GM23248 (cell line): ENCODE results near the gene ZNF142. TPM values are rescaled to one million over a fixed set of nuclear protein-coding genes. Genes with fewer than 3 reads are reported as not detected.
A peak's percentile ranks its signal among the peaks of the same experiment; 100 is the strongest.

ENCODE experiments used
- DNase-seq: peaks from one replicate; pipeline ENCODE4 v3.0.0-alpha.2; 2015
- H2AFZ ChIP-seq: fragments of 200-600 bp; sonication (generic); 2 replicates; pipeline ENCODE4 v1.6.1; 2016; ENCODE audit warnings: antibody characterized with exemption
- H3F3A ChIP-seq: fragments of 200-600 bp; sonication (generic); 2 replicates; pipeline ENCODE4 v1.6.1; 2016; ENCODE audit warnings: mild to moderate bottlenecking, antibody characterized with exemption, mixed run types; ENCODE audit not compliant: insufficient read depth
- H3K27ac ChIP-seq: fragments of 200-600 bp; sonication (generic); 2 replicates; pipeline ENCODE4 v1.5.1; 2016; ENCODE audit warnings: mild to moderate bottlenecking
- H3K27me3 ChIP-seq: fragments of 200-600 bp; sonication (generic); replicated peaks from 2 replicates; pipeline ENCODE4 v1.6.1; 2016; ENCODE audit warnings: mild to moderate bottlenecking; ENCODE audit not compliant: insufficient read depth
- H3K36me3 ChIP-seq: fragments of 200-600 bp; sonication (generic); 2 replicates; pipeline ENCODE4 v1.6.1; 2016; ENCODE audit warnings: low read depth, mild to moderate bottlenecking
- H3K4me1 ChIP-seq: fragments of 200-600 bp; sonication (generic); 2 replicates; pipeline ENCODE4 v1.6.1; 2016; ENCODE audit warnings: mild to moderate bottlenecking; ENCODE audit not compliant: insufficient read depth
- H3K4me2 ChIP-seq: fragments of 200-600 bp; sonication (generic); one replicate; pipeline ENCODE4 v1.6.1; 2016; ENCODE audit warnings: mild to moderate bottlenecking; ENCODE audit not compliant: unreplicated experiment
- H3K4me3 ChIP-seq: fragments of 200-600 bp; sonication (generic); 2 replicates; pipeline ENCODE4 v1.5.1; 2016; ENCODE audit warnings: mild to moderate bottlenecking
- H3K79me2 ChIP-seq: fragments of 200-600 bp; sonication (generic); 2 replicates; pipeline ENCODE4 v1.6.1; 2016; ENCODE audit warnings: mild to moderate bottlenecking; ENCODE audit not compliant: insufficient read depth
- H3K9ac ChIP-seq: fragments of 200-600 bp; sonication (generic); 2 replicates; pipeline ENCODE4 v1.6.1; 2016; ENCODE audit warnings: mild to moderate bottlenecking
- H3K9me2 ChIP-seq: fragments of 200-600 bp; sonication (generic); 2 replicates; pipeline ENCODE4 v1.6.1; 2016; ENCODE audit warnings: mixed run types, mild to moderate bottlenecking, moderate library complexity; ENCODE audit not compliant: insufficient read depth
- H3K9me3 ChIP-seq: fragments of 200-600 bp; sonication (generic); one replicate; pipeline ENCODE4 v1.6.1; 2017; ENCODE audit warnings: low read depth
- H4K20me1 ChIP-seq: fragments of 200-600 bp; sonication (generic); 2 replicates; pipeline ENCODE4 v1.6.0; 2016; ENCODE audit not compliant: insufficient read depth
- EZH2 ChIP-seq: fragments of 200-600 bp; sonication (generic); IDR thresholded peaks from 2 replicates; pipeline ENCODE4 v1.6.1; 2018; ENCODE audit warnings: antibody characterized with exemption, mild to moderate bottlenecking; ENCODE audit not compliant: insufficient read depth, poor library complexity, severe bottlenecking
- EZH2phosphoT487 ChIP-seq: fragments of 200-600 bp; sonication (generic); IDR thresholded peaks from 2 replicates; pipeline ENCODE4 v1.6.1; 2018; ENCODE audit warnings: antibody characterized with exemption, moderate library complexity, mild to moderate bottlenecking, low read depth; ENCODE audit not compliant: insufficient read depth
- WGBS, 2 experiments: methylation state at CpG; one replicate each; pipeline ENCODE4 v1.1.6; 2015 to 2017; ENCODE audit warnings: low lambda C conversion rate in 2 of 2, low coverage in 1 of 2; ENCODE audit errors: missing lambda C conversion rate in 2 of 2; 5-methylcytosine and 5-hydroxymethylcytosine counted together
- in situ Hi-C: fragments of 300-500 bp; cut with MboI; formaldehyde crosslinking; loops from 2 replicates; pipeline ENCODE4 v1.15.0; 2020
- polyA plus RNA-seq: library from polyadenylated mRNA; unstranded; fragments of >200 nt; fragmentation: Nextera tagmentation; extraction: Ambion mirVana; gene quantifications from 2 replicates; pipeline ENCODE4 v1.2.1, GENCODE V29; 2016
- total RNA-seq: library from RNA; depleted of rRNA; stranded (reverse); fragments of >200 nt; shearing (Covaris generic); gene quantifications from 2 replicates; pipeline ENCODE4 v1.2.3, GENCODE V29; 2014

The ZNF142 gene
- total and polyA plus RNA-seq, 2 experiments from 2014 or later: 8.5 to 11.5 TPM

- no peaks in the 10 kb centered on the region for H3K9me3 ChIP-seq
- peak; percentile 46 for DNase-seq
- H3F3A ChIP-seq: peaks cover 11% of the 10 kb centered on the region; the same call in 1 of the 2 replicates
- H3K4me1 ChIP-seq: peaks cover 4% of the 10 kb centered on the region; the same call in 1 of the 2 replicates
- TF ChIP-seq EZH2: no peak
- TF ChIP-seq EZH2phosphoT487: no peak
- no peak overlapping the region for H3K27ac ChIP-seq
- no peaks in the 10 kb centered on the region for H3K27me3 ChIP-seq
- H3K9ac ChIP-seq: peak overlapping the region; percentile 73
- H3K4me2 ChIP-seq: peak overlapping the region; percentile 90
- no peaks in the 10 kb centered on the region for H4K20me1 ChIP-seq
- H3K9me2 ChIP-seq: no peaks in the 10 kb centered on the region
- H2AFZ ChIP-seq: peak overlapping the region; percentile 94
- H3K4me3 ChIP-seq: peak overlapping the region; percentile 89
- peaks cover 9% of the 10 kb centered on the region; the same call in 1 of the 2 replicates for H3K36me3 ChIP-seq
- peaks cover 57% of the 10 kb centered on the region for H3K79me2 ChIP-seq
- 14 to 16% methylated on average over 8 of the region's 8 CpGs for WGBS, 2 experiments
- in situ Hi-C loops: no loop called here
These were observed 550 bp upstream of the ZNF142 start for GRCh38 chr2:218659988-218660358.

GRCh38 chr2:218658671-218659257 is 659 bp downstream of the ZNF142 start:
- peak; percentile 80 for DNase-seq
- 0 out of 2 replicates have a peak overlapping the region, but pooled peaks have one; percentile 10 for H3K27ac ChIP-seq
- peak overlapping the region; percentile 94 for H2AFZ ChIP-seq
- H3K4me2 ChIP-seq: peak overlapping the region; percentile 90
- H3K79me2 ChIP-seq: peaks cover 68% of the 10 kb centered on the region
- no peak for TF ChIP-seq EZH2
- no peak for TF ChIP-seq EZH2phosphoT487
- H4K20me1 ChIP-seq: no peaks in the 10 kb centered on the region
- no peaks in the 10 kb centered on the region for H3K9me2 ChIP-seq
- WGBS, 2 experiments: 2 to 6% methylated on average over 27 of the region's 27 CpGs
- in situ Hi-C loops: no loop called here
- H3K27me3 ChIP-seq: no peaks in the 10 kb centered on the region
- H3F3A ChIP-seq: peaks cover 11% of the 10 kb centered on the region; the same call in 1 of the 2 replicates
- H3K4me3 ChIP-seq: peak overlapping the region; percentile 89
- H3K9me3 ChIP-seq: no peaks in the 10 kb centered on the region
- H3K9ac ChIP-seq: peak overlapping the region; percentile 73
- H3K4me1 ChIP-seq: peaks cover 4% of the 10 kb centered on the region; the same call in 1 of the 2 replicates
- H3K36me3 ChIP-seq: peaks cover 14% of the 10 kb centered on the region; the same call in 1 of the 2 replicates

- Histone ChIP-seq H3K4me3 (no peak overlapping the region), H2AFZ (no peak overlapping the region), H3K27ac (no peak overlapping the region), H3K79me2 (peaks cover 63% of the 10 kb centered on the region), H3K9me3 (no peaks in the 10 kb centered on the region), H3K36me3 (peaks cover 14% of the 10 kb centered on the region; the same call in 1 of the 2 replicates), H3K9ac (no peak overlapping the region), H3K27me3 (no peaks in the 10 kb centered on the region), H3K4me1 (peaks cover 4% of the 10 kb centered on the region; the same call in 1 of the 2 replicates), H3F3A (0 out of 2 replicates have a peak, but pooled peaks cover 6% of the 10 kb centered on the region), H3K4me2 (no peak overlapping the region), H4K20me1 (no peaks in the 10 kb centered on the region), H3K9me2 (no peaks in the 10 kb centered on the region)
- TF ChIP-seq EZH2phosphoT487: no peak
- TF ChIP-seq EZH2: no peak
- in situ Hi-C loops: no loop called here
- no peak for DNase-seq
- WGBS, 2 experiments: 97 to 100% methylated on average over 2 of the region's 2 CpGs
These were observed 3.7 kb downstream of the ZNF142 start for GRCh38 chr2:218655751-218656150.

GRCh38 chr2:218648787-218649100 is 10.7 kb downstream of the ZNF142 start:
- peaks cover 9% of the 10 kb centered on the region for H3K36me3 ChIP-seq
- no peaks in the 10 kb centered on the region for H3K9me3 ChIP-seq
- 83 to 86% methylated on average over 11 of the region's 11 CpGs for WGBS, 2 experiments
- no peak for DNase-seq
- H3K4me2 ChIP-seq: no peak overlapping the region
- 0 out of 2 replicates have a peak, but pooled peaks cover 1% of the 10 kb centered on the region for H3K79me2 ChIP-seq
- H3F3A ChIP-seq: peaks cover 15% of the 10 kb centered on the region; the same call in 1 of the 2 replicates
- H2AFZ ChIP-seq: no peak overlapping the region
- no peak overlapping the region for H3K27ac ChIP-seq
- no peaks in the 10 kb centered on the region for H4K20me1 ChIP-seq
- H3K27me3 ChIP-seq: no peaks in the 10 kb centered on the region
- TF ChIP-seq EZH2phosphoT487 (no peak), EZH2 (no peak)
- in situ Hi-C loops: no loop called here
- H3K4me1 ChIP-seq: peaks cover 10% of the 10 kb centered on the region; the same call in 1 of the 2 replicates
- H3K9ac ChIP-seq: no peak overlapping the region
- no peak overlapping the region for H3K4me3 ChIP-seq
- no peaks in the 10 kb centered on the region for H3K9me2 ChIP-seq
